Thyroid gland (tissue), 4 donors: Measurements from ENCODE around the gene CFAP99. TPM values are rescaled to one million over a fixed set of nuclear protein-coding genes. Genes with fewer than 3 reads are reported as not detected.

Source experiments
- DNase-seq, 2 donors: peaks; one replicate each; pipeline ENCODE4 v3.0.0-alpha.2; 2019
- H3K27ac ChIP-seq, 3 donors: fragments of 200-600 bp; sonication (generic); 1 replicate in 2 of 3; 2 replicates in 1 of 3; pipeline ENCODE4 v1.5.1; 2016 to 2019; ENCODE audit warnings: mild to moderate bottlenecking in 1 of 3, moderate library complexity in 1 of 3
- H3K27me3 ChIP-seq: fragments of 200-600 bp; sonication (generic); one replicate; pipeline ENCODE4 v1.5.1; 2019
- H3K36me3 ChIP-seq, 2 donors: fragments of 200-600 bp; sonication (generic); one replicate each; pipeline ENCODE4 v1.5.1; 2016 to 2019
- H3K4me1 ChIP-seq, 2 donors: fragments of 200-600 bp; sonication (generic); one replicate each; pipeline ENCODE4 v1.5.1; 2017 to 2019
- H3K4me3 ChIP-seq, 3 donors: fragments of 200-600 bp; sonication (generic); replicated peaks in 1 of 3; 1 replicate in 2 of 3; 2 replicates in 1 of 3; pipeline ENCODE4 v1.5.1; 2016; ENCODE audit warnings: mild to moderate bottlenecking in 1 of 3
- H3K9me3 ChIP-seq: fragments of 200-600 bp; sonication (generic); one replicate; pipeline ENCODE4 v1.5.1; 2017
- CTCF ChIP-seq, 6 experiments: fragments of 200-600 bp in 3 of 6; fragments of 450-650 bp in 3 of 6; sonication (generic) in 3 of 6; IDR thresholded peaks; one replicate each; pipeline ENCODE4 v1.5.1; 2016 to 2019; ENCODE audit warnings: antibody characterized with exemption in 6 of 6, mild to moderate bottlenecking in 2 of 6, inconsistent platforms in 1 of 6, moderate library complexity in 1 of 6
- POLR2A ChIP-seq, 2 donors: fragments of 450-650 bp; IDR thresholded peaks; one replicate each; pipeline ENCODE4 v1.6.1; 2017; ENCODE audit warnings: antibody characterized with exemption in 2 of 2, mild to moderate bottlenecking in 2 of 2, moderate library complexity in 1 of 2
- WGBS, 2 donors: methylation state at CpG; one replicate each; pipeline ENCODE4 v1.1.5; 2017; 5-methylcytosine and 5-hydroxymethylcytosine counted together
- intact Hi-C: fragments of 100-400 bp; cut with DNase I; formaldehyde crosslinking; loops from one replicate; pipeline ENCODE4 v1.15.1; 2023
- total RNA-seq, 4 donors: library from RNA; depleted of rRNA; stranded (reverse); fragments of >200 nt; gene quantifications; one replicate each; pipeline ENCODE4 v1.2.3, GENCODE V29; 2016

Gene CFAP99
- total RNA-seq, 4 donors from 2014 or later = 0.27 to 1.9 (median 1.1) TPM; not detected in 1

- H3K9me3 ChIP-seq = no peaks in the 10 kb centered on the region
- 76 to 80% methylated on average over 9 of the region's 9 CpGs for WGBS, 2 donors
- TF ChIP-seq POLR2A (IDR thresholded peaks at IDR 0.05) = no peak
- TF ChIP-seq CTCF (IDR thresholded peaks at IDR 0.05) = no peak
- H3K36me3 ChIP-seq = peaks cover 25 to 28% of the 10 kb centered on the region in 2 donors
- no peaks in the 10 kb centered on the region for H3K27me3 ChIP-seq
- no peak overlapping the region for H3K4me3 ChIP-seq
- intact Hi-C loops = no loop called here
- DNase-seq = peak in 1 of 2 donors; percentile 11
- H3K4me1 ChIP-seq = peaks cover 6 to 17% of the 10 kb centered on the region in 2 donors
- no peak overlapping the region for H3K27ac ChIP-seq
These were observed 92.9 kb downstream of the CFAP99 start for GRCh38 chr4:2511645-2512131.

Other genes starting within 250 kb of the CFAP99 start
- gene HAUS3, start 176.8 kb upstream of the CFAP99 start, total RNA-seq = 10 to 100 TPM; 13.0 to 30.0 (median 17.0) TPM
- gene POLN, start 176.8 kb upstream of the CFAP99 start, total RNA-seq = 1 to 10 TPM; 1.5 to 5.4 (median 3.0) TPM
- 100 to 1,000 TPM in 1 of 4 donors, 10 to 100 TPM in 3; 48.1 to 102 (median 61.9) TPM for gene MXD4, start 156.8 kb upstream of the CFAP99 start, total RNA-seq
- 10 to 100 TPM in 3 of 4 donors, 1 to 10 TPM in 1; 8.9 to 19.1 (median 16.4) TPM for gene ZFYVE28, start 310 bp upstream of the CFAP99 start, total RNA-seq
- 10 to 100 TPM; 32.8 to 52.0 (median 43.0) TPM for gene RNF4, start 50.2 kb downstream of the CFAP99 start, total RNA-seq
- 10 to 100 TPM; 22.4 to 36.7 (median 30.3) TPM for gene FAM193A, start 117.7 kb downstream of the CFAP99 start, total RNA-seq